GM19397 (cell line): ENCODE data around the gene BRSK2.

Experiments
- ATAC-seq: cut with Tn5 transposase; IDR thresholded peaks from one replicate; pipeline ENCODE4 v1.9.1; 2021; ENCODE audit warnings: mild to moderate bottlenecking, moderate library complexity; ENCODE audit not compliant: unreplicated experiment

BRSK2 gene

GRCh38 chr11:1493650-1494244 lies 104.0 kb downstream of the BRSK2 start:
- no peak for ATAC-seq

GRCh38 chr11:1494650-1495049 lies 104.9 kb downstream of the BRSK2 start:
- ATAC-seq, result no peak

- no peak for ATAC-seq
These were observed 106.5 kb downstream of the BRSK2 start for GRCh38 chr11:1496091-1496760.

GRCh38 chr11:1496761-1497095 lies 107.0 kb downstream of the BRSK2 start:
- ATAC-seq, result no peak

GRCh38 chr11:1497600-1497999 lies 107.9 kb downstream of the BRSK2 start:
- ATAC-seq, result no peak

GRCh38 chr11:1498262-1498661 lies 108.5 kb downstream of the BRSK2 start:
- ATAC-seq, result no peak

- no peak for ATAC-seq
These were observed 109.6 kb downstream of the BRSK2 start for GRCh38 chr11:1499261-1499890.

- no peak for ATAC-seq
These were observed 110.2 kb downstream of the BRSK2 start for GRCh38 chr11:1499899-1500298.

- no peak for ATAC-seq
These were observed 111.0 kb downstream of the BRSK2 start for GRCh38 chr11:1500466-1501420.

- no peak for ATAC-seq
These were observed 111.9 kb downstream of the BRSK2 start for GRCh38 chr11:1501421-1502167.

- ATAC-seq, result no peak
These were observed 112.6 kb downstream of the BRSK2 start for GRCh38 chr11:1502168-1502953.

GRCh38 chr11:1502954-1503707 lies 113.4 kb downstream of the BRSK2 start:
- no peak for ATAC-seq

- no peak for ATAC-seq
These were observed 114.0 kb downstream of the BRSK2 start for GRCh38 chr11:1503708-1504104.

GRCh38 chr11:1504138-1504537 lies 114.4 kb downstream of the BRSK2 start:
- ATAC-seq, result no peak

GRCh38 chr11:1504581-1505290 lies 115.0 kb downstream of the BRSK2 start:
- no peak for ATAC-seq

- no peak for ATAC-seq
These were observed 115.7 kb downstream of the BRSK2 start for GRCh38 chr11:1505480-1505879.

- ATAC-seq, result no peak
These were observed 117.2 kb downstream of the BRSK2 start for GRCh38 chr11:1506981-1507380.

GRCh38 chr11:1507381-1508140 lies 117.8 kb downstream of the BRSK2 start:
- no peak for ATAC-seq
